GM18507 (cell line): ENCODE results near the gene FAM222A.

Source experiments
- DNase-seq: peaks from one replicate; pipeline ENCODE4 v3.0.0; 2011; ENCODE audit warnings: low read depth; ENCODE audit not compliant: insufficient read length; ENCODE audit errors: extremely low spot score
- FAIRE-seq: peaks from 2 replicates; lab custom pipeline; 2011; peaks lifted over from hg19 to GRCh38; lab: Jason Lieb, UNC

The FAM222A gene

GRCh38 chr12:109767456-109767855, 53.8 kb downstream of the FAM222A start:
- DNase-seq (no peak), FAIRE-seq (no peak)

- DNase-seq (no peak), FAIRE-seq (no peak)
These were observed 54.6 kb downstream of the FAM222A start for GRCh38 chr12:109767991-109768900.

- DNase-seq (no peak), FAIRE-seq (no peak)
These were observed 55.5 kb downstream of the FAM222A start for GRCh38 chr12:109768901-109769670.

GRCh38 chr12:109770104-109770860, 56.7 kb downstream of the FAM222A start:
- FAIRE-seq (no peak), DNase-seq (no peak)

GRCh38 chr12:109770861-109771670, 57.4 kb downstream of the FAM222A start:
- FAIRE-seq (no peak), DNase-seq (no peak)

GRCh38 chr12:109771746-109772621, 58.4 kb downstream of the FAM222A start:
- no peak for FAIRE-seq
- DNase-seq: no peak

- DNase-seq: no peak
- no peak for FAIRE-seq
These were observed 59.1 kb downstream of the FAM222A start for GRCh38 chr12:109772622-109773321.

- DNase-seq (no peak), FAIRE-seq (no peak)
These were observed 59.9 kb downstream of the FAM222A start for GRCh38 chr12:109773384-109774011.

GRCh38 chr12:109775172-109775881, 61.7 kb downstream of the FAM222A start:
- FAIRE-seq: peak; percentile 65
- peak; percentile 60 for DNase-seq

GRCh38 chr12:109776624-109777023, 63.0 kb downstream of the FAM222A start:
- no peak for DNase-seq
- no peak for FAIRE-seq

- FAIRE-seq (peak; percentile 18), DNase-seq (peak; percentile 33)
These were observed 63.9 kb downstream of the FAM222A start for GRCh38 chr12:109777544-109777943.

- FAIRE-seq (no peak), DNase-seq (no peak)
These were observed 65.1 kb downstream of the FAM222A start for GRCh38 chr12:109778684-109779083.

- DNase-seq: no peak
These were observed 65.8 kb downstream of the FAM222A start for GRCh38 chr12:109779382-109779781.

GRCh38 chr12:109781668-109782325, 68.2 kb downstream of the FAM222A start:
- no peak for FAIRE-seq
- DNase-seq: no peak

More at GRCh38 chr12:109779382-109779781, 65.8 kb downstream of the FAM222A start:
- no peak for FAIRE-seq

- DNase-seq: no peak
- no peak for FAIRE-seq
These were observed 68.7 kb downstream of the FAM222A start for GRCh38 chr12:109782326-109782703.
